Mesothelial cell of epicardium (in vitro differentiated cells): ENCODE data around the gene PROP1. TPM values are rescaled to one million over a fixed set of nuclear protein-coding genes. Genes with fewer than 3 reads are reported as not detected.
"Not testable (repeated sequence)": the region's sequence is repeated elsewhere in the genome, so short reads cannot be mapped to it uniquely, and the experiment has no call there.

Experiments used
- DNase-seq, 2 experiments: peaks; one replicate each; pipeline ENCODE4 v3.0.0; 2021; ENCODE audit warnings: low spot score in 2 of 2; ENCODE audit not compliant: unreplicated experiment in 2 of 2
- H3K27ac Mint-ChIP-seq: 2 replicates; pipeline ENCODE4 v1.8.0; 2021; ENCODE audit warnings: mixed read lengths
- H3K27me3 Mint-ChIP-seq: 2 replicates; pipeline ENCODE4 v1.8.0; 2021; ENCODE audit warnings: low read depth, mixed read lengths
- H3K36me3 Mint-ChIP-seq: 2 replicates; pipeline ENCODE4 v1.8.0; 2021; ENCODE audit warnings: mixed read lengths
- H3K4me1 Mint-ChIP-seq: 2 replicates; pipeline ENCODE4 v1.8.0; 2021; ENCODE audit warnings: mixed read lengths
- H3K4me3 Mint-ChIP-seq: 2 replicates; pipeline ENCODE4 v1.8.0; 2021; ENCODE audit warnings: mild to moderate bottlenecking, moderate library complexity, mixed read lengths
- H3K9me3 Mint-ChIP-seq: 2 replicates; pipeline ENCODE4 v1.8.0; 2021; ENCODE audit warnings: mixed read lengths
- CTCF ChIP-seq: fragments of 200-600 bp; sonication (generic); IDR thresholded peaks from one replicate; pipeline ENCODE4 v1.5.0; 2021; ENCODE audit warnings: antibody characterized with exemption; ENCODE audit not compliant: unreplicated experiment
- total RNA-seq: library from RNA; stranded (reverse); gene quantifications from 3 replicates; pipeline ENCODE4 v1.2.1, GENCODE V29; 2021

Gene PROP1
- total RNA-seq, 1 donor from 2014 or later, result not detected

- Mint-ChIP-seq H3K9me3 (peaks cover 8% of the 10 kb centered on the region), H3K4me3 (no peak overlapping the region), H3K27ac (no peak overlapping the region), H3K36me3 (peaks cover 7% of the 10 kb centered on the region), H3K27me3 (no peaks in the 10 kb centered on the region), H3K4me1 (no peaks in the 10 kb centered on the region)
- no peak for TF ChIP-seq CTCF
- no peak for DNase-seq
Observed at GRCh38 chr5:177964471-177964870, 31.6 kb downstream of the PROP1 start.

GRCh38 chr5:177963966-177964365 is 32.1 kb downstream of the PROP1 start:
- no peaks in the 10 kb centered on the region for H3K27me3 Mint-ChIP-seq
- H3K4me1 Mint-ChIP-seq, result no peaks in the 10 kb centered on the region
- no peak for TF ChIP-seq CTCF

GRCh38 chr5:177959315-177959714 is 36.7 kb downstream of the PROP1 start:
- DNase-seq, result no peak
- no peak overlapping the region for H3K4me3 Mint-ChIP-seq
- H3K27me3 Mint-ChIP-seq, result no peaks in the 10 kb centered on the region
- H3K36me3 Mint-ChIP-seq, result peaks cover 7% of the 10 kb centered on the region
- no peaks in the 10 kb centered on the region for H3K4me1 Mint-ChIP-seq
- H3K9me3 Mint-ChIP-seq, result peaks cover 8% of the 10 kb centered on the region
- H3K27ac Mint-ChIP-seq, result no peak overlapping the region
- TF ChIP-seq CTCF, result no peak

More at GRCh38 chr5:177963966-177964365, 32.1 kb downstream of the PROP1 start:
- no peak overlapping the region for H3K4me3 Mint-ChIP-seq
- no peak for DNase-seq
- H3K36me3 Mint-ChIP-seq, result peaks cover 7% of the 10 kb centered on the region
- H3K9me3 Mint-ChIP-seq, result peaks cover 8% of the 10 kb centered on the region
- H3K27ac Mint-ChIP-seq, result no peak overlapping the region

GRCh38 chr5:177958696-177959095 is 37.3 kb downstream of the PROP1 start:
- H3K27me3 Mint-ChIP-seq, result no peaks in the 10 kb centered on the region
- H3K4me3 Mint-ChIP-seq, result no peak overlapping the region
- no peak overlapping the region for H3K27ac Mint-ChIP-seq
- no peaks in the 10 kb centered on the region for H3K4me1 Mint-ChIP-seq
- H3K36me3 Mint-ChIP-seq, result peaks cover 7% of the 10 kb centered on the region
- no peak for TF ChIP-seq CTCF
- no peak for DNase-seq
- peaks cover 8% of the 10 kb centered on the region for H3K9me3 Mint-ChIP-seq

- Mint-ChIP-seq H3K27me3 (no peaks in the 10 kb centered on the region), H3K4me1 (no peaks in the 10 kb centered on the region), H3K4me3 (no peak overlapping the region), H3K36me3 (peaks cover 7% of the 10 kb centered on the region), H3K27ac (no peak overlapping the region), H3K9me3 (peaks cover 8% of the 10 kb centered on the region)
- TF ChIP-seq CTCF, result no peak
- no peak for DNase-seq
Observed at GRCh38 chr5:177957241-177957640, 38.8 kb downstream of the PROP1 start.

GRCh38 chr5:177953101-177953500 is 42.9 kb downstream of the PROP1 start:
- DNase-seq, H3K27me3 Mint-ChIP-seq, H3K4me1 Mint-ChIP-seq, H3K36me3 Mint-ChIP-seq, H3K4me3 Mint-ChIP-seq, H3K9me3 Mint-ChIP-seq, H3K27ac Mint-ChIP-seq: not testable (repeated sequence)

GRCh38 chr5:177949656-177950055 is 46.4 kb downstream of the PROP1 start:
- H3K9me3 Mint-ChIP-seq, H3K4me3 Mint-ChIP-seq: not testable (repeated sequence)

GRCh38 chr5:177949065-177949464 is 47.0 kb downstream of the PROP1 start:
- H3K27me3 Mint-ChIP-seq, DNase-seq, H3K4me3 Mint-ChIP-seq, H3K9me3 Mint-ChIP-seq, H3K36me3 Mint-ChIP-seq, H3K27ac Mint-ChIP-seq, H3K4me1 Mint-ChIP-seq: not testable (repeated sequence)

More at GRCh38 chr5:177949656-177950055, 46.4 kb downstream of the PROP1 start:
- not testable (repeated sequence) for DNase-seq, H3K36me3 Mint-ChIP-seq, H3K27ac Mint-ChIP-seq, H3K4me1 Mint-ChIP-seq, H3K27me3 Mint-ChIP-seq

GRCh38 chr5:177947912-177948311 is 48.1 kb downstream of the PROP1 start:
- not testable (repeated sequence) for H3K36me3 Mint-ChIP-seq

More at GRCh38 chr5:177947912-177948311, 48.1 kb downstream of the PROP1 start:
- not testable (repeated sequence) for H3K9me3 Mint-ChIP-seq, DNase-seq, H3K4me1 Mint-ChIP-seq, H3K27ac Mint-ChIP-seq, H3K4me3 Mint-ChIP-seq, H3K27me3 Mint-ChIP-seq
